GM21528 (cell line): ENCODE measurements around the gene ORMDL2.
A peak's percentile ranks its signal among the peaks of the same experiment; 100 is the strongest.

Experiments
- ATAC-seq: cut with Tn5 transposase; IDR thresholded peaks from one replicate; pipeline ENCODE4 v1.9.1; 2021; ENCODE audit warnings: mild to moderate bottlenecking, moderate library complexity; ENCODE audit not compliant: unreplicated experiment, low FRiP score

Gene ORMDL2

GRCh38 chr12:55817345-55818139 is at the start of gene ORMDL2, which contains the start of gene SARNP:
TSS of gene ORMDL2 (plus strand) at chr12:55818041. CDS start at chr12:55819000, 959 bp downstream.
TSS of gene SARNP (minus strand) at chr12:55817724. CDS start at chr12:55817701, 23 bp downstream.
- ATAC-seq, result peak; percentile 97

GRCh38 chr12:55771736-55772135 is 46.1 kb upstream of the ORMDL2 start:
- ATAC-seq, result no peak

GRCh38 chr12:55777856-55778255 is 40.0 kb upstream of the ORMDL2 start:
- no peak for ATAC-seq

GRCh38 chr12:55780685-55781084 is 37.2 kb upstream of the ORMDL2 start:
- no peak for ATAC-seq

- no peak for ATAC-seq
These were observed 29.3 kb upstream of the ORMDL2 start for GRCh38 chr12:55788546-55788945.

GRCh38 chr12:55789171-55789570 is 28.7 kb upstream of the ORMDL2 start:
- ATAC-seq, result no peak

- ATAC-seq, result no peak
These were observed 27.9 kb upstream of the ORMDL2 start for GRCh38 chr12:55789893-55790292.

GRCh38 chr12:55795950-55796349 is 21.9 kb upstream of the ORMDL2 start:
- ATAC-seq, result no peak

- ATAC-seq, result no peak
These were observed 20.8 kb upstream of the ORMDL2 start for GRCh38 chr12:55797068-55797467.

GRCh38 chr12:55797550-55797949 is 20.3 kb upstream of the ORMDL2 start:
- ATAC-seq, result no peak

GRCh38 chr12:55806982-55807381 is 10.9 kb upstream of the ORMDL2 start:
- ATAC-seq, result no peak

- ATAC-seq, result no peak
These were observed 8.6 kb upstream of the ORMDL2 start for GRCh38 chr12:55809274-55809673.

GRCh38 chr12:55812088-55812487 is 5.8 kb upstream of the ORMDL2 start:
- ATAC-seq, result no peak

- no peak for ATAC-seq
These were observed 3.6 kb upstream of the ORMDL2 start for GRCh38 chr12:55814257-55814656.

GRCh38 chr12:55815473-55815872 is 2.4 kb upstream of the ORMDL2 start:
- no peak for ATAC-seq

GRCh38 chr12:55816881-55817344 is 928 bp upstream of the ORMDL2 start:
- ATAC-seq, result no peak

- ATAC-seq, result peak; percentile 27
These were observed 393 bp downstream of the ORMDL2 start for GRCh38 chr12:55818140-55818728.

- no peak for ATAC-seq
These were observed 1.0 kb downstream of the ORMDL2 start for GRCh38 chr12:55818886-55819285.

- no peak for ATAC-seq
These were observed 2.8 kb downstream of the ORMDL2 start for GRCh38 chr12:55820679-55821078.

GRCh38 chr12:55822228-55822627 is 4.4 kb downstream of the ORMDL2 start:
- ATAC-seq, result no peak

GRCh38 chr12:55823419-55823818 is 5.6 kb downstream of the ORMDL2 start:
- no peak for ATAC-seq

- no peak for ATAC-seq
These were observed 6.9 kb downstream of the ORMDL2 start for GRCh38 chr12:55824726-55825125.
